Measurements from ENCODE around the gene IL17RA.

DNA sequence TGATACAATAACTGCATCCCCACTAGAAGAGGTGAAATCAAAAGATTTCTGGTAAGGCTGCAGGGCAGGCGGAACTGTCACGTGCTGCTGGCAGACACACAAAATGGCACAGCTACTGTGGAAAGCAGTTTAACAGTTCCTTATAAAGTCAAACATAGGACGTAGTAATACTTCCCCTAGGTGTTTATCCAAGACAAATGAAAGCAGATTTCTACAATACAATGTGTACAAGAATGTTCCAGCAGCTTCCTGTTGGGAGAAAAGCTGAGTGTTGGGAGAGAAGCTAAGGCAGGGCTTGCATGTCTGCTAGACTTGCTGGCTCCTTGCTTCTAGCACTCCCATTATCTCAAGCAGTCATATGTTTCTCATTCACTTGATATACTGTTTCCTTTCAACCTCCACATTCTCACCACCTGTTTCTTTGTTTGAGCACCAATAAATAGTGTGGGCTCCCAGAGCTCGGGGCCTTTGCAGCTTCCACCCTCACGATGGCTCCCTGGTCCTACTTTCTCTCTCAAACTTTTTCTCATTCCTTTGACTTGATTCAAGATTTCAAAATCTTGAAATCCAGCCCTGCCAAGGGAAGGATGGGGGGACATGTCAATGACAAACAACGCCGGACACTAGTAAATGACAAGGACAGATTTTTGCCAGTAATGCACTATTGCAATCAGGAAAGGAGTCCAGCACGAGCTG is 21.2 kb upstream of the IL17RA start:
- TF ChIP-seq, protein P1, sequence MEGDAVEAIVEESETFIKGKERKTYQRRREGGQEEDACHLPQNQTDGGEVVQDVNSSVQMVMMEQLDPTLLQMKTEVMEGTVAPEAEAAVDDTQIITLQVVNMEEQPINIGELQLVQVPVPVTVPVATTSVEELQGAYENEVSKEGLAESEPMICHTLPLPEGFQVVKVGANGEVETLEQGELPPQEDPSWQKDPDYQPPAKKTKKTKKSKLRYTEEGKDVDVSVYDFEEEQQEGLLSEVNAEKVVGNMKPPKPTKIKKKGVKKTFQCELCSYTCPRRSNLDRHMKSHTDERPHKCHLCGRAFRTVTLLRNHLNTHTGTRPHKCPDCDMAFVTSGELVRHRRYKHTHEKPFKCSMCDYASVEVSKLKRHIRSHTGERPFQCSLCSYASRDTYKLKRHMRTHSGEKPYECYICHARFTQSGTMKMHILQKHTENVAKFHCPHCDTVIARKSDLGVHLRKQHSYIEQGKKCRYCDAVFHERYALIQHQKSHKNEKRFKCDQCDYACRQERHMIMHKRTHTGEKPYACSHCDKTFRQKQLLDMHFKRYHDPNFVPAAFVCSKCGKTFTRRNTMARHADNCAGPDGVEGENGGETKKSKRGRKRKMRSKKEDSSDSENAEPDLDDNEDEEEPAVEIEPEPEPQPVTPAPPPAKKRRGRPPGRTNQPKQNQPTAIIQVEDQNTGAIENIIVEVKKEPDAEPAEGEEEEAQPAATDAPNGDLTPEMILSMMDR (IDR thresholded peaks at IDR 0.05), result no peak
- no peak for TF ChIP-seq TCF7L2 (IDR thresholded peaks at IDR 0.05; ENCODE audit: low read depth, low read length)

Measured in Panc1 (cell line).